IPS-15b (cell line): ENCODE measurements around the gene PAFAH1B2.
"Not testable (repeated sequence)": the region's sequence is repeated elsewhere in the genome, so short reads cannot be mapped to it uniquely, and the experiment has no call there.

Source experiments
- H3K27me3 ChIP-seq: one replicate; pipeline ENCODE4 v1.6.1; 2013; ENCODE audit warnings: low read length; ENCODE audit not compliant: control insufficient read depth, insufficient read depth
- H3K36me3 ChIP-seq: one replicate; pipeline ENCODE4 v1.6.1; 2013; ENCODE audit warnings: low read length; ENCODE audit not compliant: control insufficient read depth, insufficient read depth
- H3K4me1 ChIP-seq: one replicate; pipeline ENCODE4 v1.6.1; 2013; ENCODE audit warnings: mild to moderate bottlenecking, low read length; ENCODE audit not compliant: control insufficient read depth, insufficient read depth
- H3K4me3 ChIP-seq: one replicate; pipeline ENCODE4 v1.5.1; 2013; ENCODE audit warnings: low read depth, low read length
- H3K9ac ChIP-seq: one replicate; pipeline ENCODE4 v1.6.1; 2013; ENCODE audit warnings: low read depth, mild to moderate bottlenecking, low read length
- H3K9me3 ChIP-seq: one replicate; pipeline ENCODE4 v1.6.1; 2013; ENCODE audit warnings: mild to moderate bottlenecking, low read length; ENCODE audit not compliant: control insufficient read depth, insufficient read depth

PAFAH1B2 gene

GRCh38 chr11:117204283-117205080 lies 60.4 kb downstream of the PAFAH1B2 start:
- no peaks in the 10 kb centered on the region for H3K27me3 ChIP-seq
- peaks cover 9% of the 10 kb centered on the region for H3K4me1 ChIP-seq
- H3K4me3 ChIP-seq: no peak overlapping the region
- peaks cover 7% of the 10 kb centered on the region for H3K36me3 ChIP-seq
- no peak overlapping the region for H3K9ac ChIP-seq
- no peaks in the 10 kb centered on the region for H3K9me3 ChIP-seq

- no peak overlapping the region for H3K9ac ChIP-seq
- peaks cover 3% of the 10 kb centered on the region for H3K4me1 ChIP-seq
- H3K27me3 ChIP-seq: no peaks in the 10 kb centered on the region
- no peak overlapping the region for H3K4me3 ChIP-seq
- peaks cover 7% of the 10 kb centered on the region for H3K36me3 ChIP-seq
- no peaks in the 10 kb centered on the region for H3K9me3 ChIP-seq
Measured at GRCh38 chr11:117205211-117205818, 61.2 kb downstream of the PAFAH1B2 start.

GRCh38 chr11:117206111-117206510 lies 62.0 kb downstream of the PAFAH1B2 start:
- H3K9ac ChIP-seq, H3K36me3 ChIP-seq, H3K4me3 ChIP-seq: not testable (repeated sequence)

GRCh38 chr11:117206859-117207258 lies 62.8 kb downstream of the PAFAH1B2 start:
- not testable (repeated sequence) for H3K36me3 ChIP-seq, H3K9ac ChIP-seq, H3K27me3 ChIP-seq, H3K4me1 ChIP-seq, H3K9me3 ChIP-seq, H3K4me3 ChIP-seq

More at GRCh38 chr11:117206111-117206510, 62.0 kb downstream of the PAFAH1B2 start:
- not testable (repeated sequence) for H3K27me3 ChIP-seq, H3K4me1 ChIP-seq, H3K9me3 ChIP-seq

- H3K4me3 ChIP-seq, H3K9ac ChIP-seq, H3K36me3 ChIP-seq, H3K4me1 ChIP-seq, H3K27me3 ChIP-seq, H3K9me3 ChIP-seq: not testable (repeated sequence)
Measured at GRCh38 chr11:117207481-117207880, 63.4 kb downstream of the PAFAH1B2 start.

- not testable (repeated sequence) for H3K27me3 ChIP-seq, H3K36me3 ChIP-seq, H3K4me1 ChIP-seq, H3K4me3 ChIP-seq, H3K9ac ChIP-seq, H3K9me3 ChIP-seq
Measured at GRCh38 chr11:117208710-117209109, 64.6 kb downstream of the PAFAH1B2 start.

- not testable (repeated sequence) for H3K27me3 ChIP-seq, H3K36me3 ChIP-seq, H3K9me3 ChIP-seq, H3K4me3 ChIP-seq, H3K4me1 ChIP-seq, H3K9ac ChIP-seq
Measured at GRCh38 chr11:117209351-117210125, 65.5 kb downstream of the PAFAH1B2 start.

- no peaks in the 10 kb centered on the region for H3K9me3 ChIP-seq
- H3K36me3 ChIP-seq: peaks cover 5% of the 10 kb centered on the region
- no peak overlapping the region for H3K4me3 ChIP-seq
- H3K9ac ChIP-seq: no peak overlapping the region
- H3K27me3 ChIP-seq: no peaks in the 10 kb centered on the region
- no peaks in the 10 kb centered on the region for H3K4me1 ChIP-seq
Measured at GRCh38 chr11:117210620-117211019, 66.5 kb downstream of the PAFAH1B2 start.

- Histone ChIP-seq H3K4me3 (no peak overlapping the region), H3K36me3 (peaks cover 13% of the 10 kb centered on the region)
Measured at GRCh38 chr11:117212697-117213355, 68.7 kb downstream of the PAFAH1B2 start.

GRCh38 chr11:117214404-117215110 lies 70.5 kb downstream of the PAFAH1B2 start:
- Histone ChIP-seq H3K9ac (no peak overlapping the region), H3K4me1 (no peaks in the 10 kb centered on the region), H3K36me3 (peaks cover 28% of the 10 kb centered on the region), H3K9me3 (no peaks in the 10 kb centered on the region), H3K4me3 (no peak overlapping the region), H3K27me3 (no peaks in the 10 kb centered on the region)

More at GRCh38 chr11:117212697-117213355, 68.7 kb downstream of the PAFAH1B2 start:
- Histone ChIP-seq H3K9ac (no peak overlapping the region), H3K4me1 (no peaks in the 10 kb centered on the region), H3K9me3 (no peaks in the 10 kb centered on the region), H3K27me3 (no peaks in the 10 kb centered on the region)
